Measurements from ENCODE around the gene BPIFB3.

Gene BPIFB3

GRCh38 chr20:33086052-33086722, 32.5 kb downstream of the BPIFB3 start:
- no peaks in the 10 kb centered on the region for H3K36me3 ChIP-seq (ENCODE audit: insufficient read depth)
- H2AFZ ChIP-seq (ENCODE audit: low read depth): no peak overlapping the region
- no peaks in the 10 kb centered on the region for H4K20me1 ChIP-seq (ENCODE audit: insufficient read depth)
- no peaks in the 10 kb centered on the region for H3K27me3 ChIP-seq (ENCODE audit: insufficient read depth, low read depth)
- TF ChIP-seq CTCF (conservative IDR thresholded peaks at IDR 0.05; ENCODE audit: low read depth, low read length): no peak
- H3K27ac ChIP-seq: no peak overlapping the region
- no peak overlapping the region for H3K4me2 ChIP-seq
- no peak overlapping the region for H3K9ac ChIP-seq
- no peaks in the 10 kb centered on the region for H3K79me2 ChIP-seq (ENCODE audit: insufficient read depth, low read depth)
- no peak overlapping the region for H3K4me3 ChIP-seq (IDR thresholded peaks at IDR 0.05; ENCODE audit: insufficient read depth, low read depth, low read length)
- H3K4me1 ChIP-seq (ENCODE audit: low read depth, poor library complexity, severe bottlenecking): no peaks in the 10 kb centered on the region

GRCh38 chr20:33091147-33091546, 37.4 kb downstream of the BPIFB3 start:
- Histone ChIP-seq H3K9ac (no peak overlapping the region), H3K4me3 (IDR thresholded peaks at IDR 0.05; ENCODE audit: insufficient read depth, low read depth, low read length) (no peak overlapping the region), H3K27ac (no peak overlapping the region), H4K20me1 (ENCODE audit: insufficient read depth) (no peaks in the 10 kb centered on the region), H3K4me2 (no peak overlapping the region), H3K4me1 (ENCODE audit: low read depth, poor library complexity, severe bottlenecking) (peaks cover 2% of the 10 kb centered on the region), H2AFZ (ENCODE audit: low read depth) (no peak overlapping the region), H3K27me3 (ENCODE audit: insufficient read depth, low read depth) (no peaks in the 10 kb centered on the region), H3K79me2 (ENCODE audit: insufficient read depth, low read depth) (no peaks in the 10 kb centered on the region), H3K36me3 (ENCODE audit: insufficient read depth) (no peaks in the 10 kb centered on the region)
- TF ChIP-seq CTCF (conservative IDR thresholded peaks at IDR 0.05; ENCODE audit: low read depth, low read length): no peak

GRCh38 chr20:33091693-33092092, 38.0 kb downstream of the BPIFB3 start:
- Histone ChIP-seq H3K4me1 (ENCODE audit: low read depth, poor library complexity, severe bottlenecking) (peaks cover 4% of the 10 kb centered on the region), H3K27ac (no peak overlapping the region), H3K36me3 (ENCODE audit: insufficient read depth) (no peaks in the 10 kb centered on the region), H2AFZ (ENCODE audit: low read depth) (no peak overlapping the region), H3K9ac (no peak overlapping the region), H3K4me3 (IDR thresholded peaks at IDR 0.05; ENCODE audit: insufficient read depth, low read depth, low read length) (no peak overlapping the region), H3K79me2 (ENCODE audit: insufficient read depth, low read depth) (no peaks in the 10 kb centered on the region), H4K20me1 (ENCODE audit: insufficient read depth) (no peaks in the 10 kb centered on the region), H3K4me2 (no peak overlapping the region), H3K27me3 (ENCODE audit: insufficient read depth, low read depth) (no peaks in the 10 kb centered on the region)
- TF ChIP-seq CTCF (conservative IDR thresholded peaks at IDR 0.05; ENCODE audit: low read depth, low read length): no peak

GRCh38 chr20:33092361-33092760, 38.7 kb downstream of the BPIFB3 start:
- Histone ChIP-seq H3K4me2 (no peak overlapping the region), H3K4me3 (IDR thresholded peaks at IDR 0.05; ENCODE audit: insufficient read depth, low read depth, low read length) (no peak overlapping the region)

More at GRCh38 chr20:33092361-33092760, 38.7 kb downstream of the BPIFB3 start:
- H4K20me1 ChIP-seq (ENCODE audit: insufficient read depth): no peaks in the 10 kb centered on the region
- H3K36me3 ChIP-seq (ENCODE audit: insufficient read depth): no peaks in the 10 kb centered on the region
- no peak overlapping the region for H2AFZ ChIP-seq (ENCODE audit: low read depth)
- H3K27me3 ChIP-seq (ENCODE audit: insufficient read depth, low read depth): no peaks in the 10 kb centered on the region
- H3K4me1 ChIP-seq (ENCODE audit: low read depth, poor library complexity, severe bottlenecking): peaks cover 4% of the 10 kb centered on the region
- no peak overlapping the region for H3K27ac ChIP-seq
- TF ChIP-seq CTCF (conservative IDR thresholded peaks at IDR 0.05; ENCODE audit: low read depth, low read length): no peak
- H3K9ac ChIP-seq: no peak overlapping the region
- H3K79me2 ChIP-seq (ENCODE audit: insufficient read depth, low read depth): no peaks in the 10 kb centered on the region

Data from KMS-11 (cell line).